IMR-90 (cell line): ENCODE results near the gene ATP10A. TPM values are rescaled to one million over a fixed set of nuclear protein-coding genes. Genes with fewer than 3 reads are reported as not detected.

Experiments
- ATAC-seq: fragments of 200-7000 bp; cut with Tn5 transposase; 2 replicates; pipeline ENCODE4 v1.9.1; 2020; ENCODE audit warnings: low read depth, mild to moderate bottlenecking, moderate library complexity
- BruUV-seq: library from RNA; stranded (reverse); fragments of 400-500 nt; replicated peaks from 2 replicates; lab custom pipeline; 2021; lab: Mats Ljungman, UMichigan
- CTCF ChIA-PET: fragments of 300-600 bp; formaldehyde crosslinking; extraction: SDS; loops from one replicate; lab custom pipeline; 2021; ENCODE audit warnings: antibody characterized with exemption; lab: Yijun Ruan, JAX
- POLR2A ChIA-PET: fragments of 300-600 bp; sonication (Branson Sonifier 250); formaldehyde crosslinking; loops from one replicate; lab custom pipeline; 2022; ENCODE audit warnings: antibody characterized with exemption; ENCODE audit not compliant: unreplicated experiment; lab: Charles Lee
- DNase-seq: peaks from one replicate; pipeline ENCODE4 v3.0.0; 2013
- H2AFZ ChIP-seq: replicated peaks from 2 replicates; pipeline ENCODE3; 2013; ENCODE audit warnings: low read length, mild to moderate bottlenecking; ENCODE audit not compliant: poor library complexity
- H2AK5ac ChIP-seq: 2 replicates; pipeline ENCODE4 v1.6.1; 2013; ENCODE audit warnings: low read depth, low read length, inconsistent platforms
- H2AK9ac ChIP-seq: replicated peaks from 2 replicates; pipeline ENCODE3; 2013; ENCODE audit warnings: mild to moderate bottlenecking, low read depth, low read length, moderate library complexity; ENCODE audit not compliant: poor library complexity
- H2BK120ac ChIP-seq: 2 replicates; pipeline ENCODE4 v1.6.1; 2013; ENCODE audit warnings: low read depth, low read length, inconsistent platforms
- H2BK15ac ChIP-seq: 3 replicates; pipeline ENCODE4 v1.6.1; 2013; ENCODE audit warnings: low read depth, low read length, inconsistent platforms
- H2BK20ac ChIP-seq: 2 replicates; pipeline ENCODE4 v1.6.1; 2013; ENCODE audit warnings: low read depth, mild to moderate bottlenecking, inconsistent platforms, low read length, moderate library complexity
- H2BK5ac ChIP-seq: 2 replicates; pipeline ENCODE4 v1.6.1; 2013; ENCODE audit warnings: mild to moderate bottlenecking, low read depth, low read length, inconsistent platforms; ENCODE audit not compliant: poor library complexity, severe bottlenecking
- H3K14ac ChIP-seq: replicated peaks from 2 replicates; pipeline ENCODE4 v1.6.1; 2013; ENCODE audit warnings: low read depth, low read length, inconsistent platforms
- H3K18ac ChIP-seq: 2 replicates; pipeline ENCODE4 v1.6.1; 2013; ENCODE audit warnings: low read depth, low read length, control low read depth
- H3K23ac ChIP-seq: 2 replicates; pipeline ENCODE4 v1.6.1; 2013; ENCODE audit warnings: low read depth, low read length, inconsistent platforms
- H3K27ac ChIP-seq: 2 replicates; pipeline ENCODE4 v1.5.1; 2013; ENCODE audit warnings: mild to moderate bottlenecking, control low read depth, low read length; ENCODE audit not compliant: insufficient read depth
- H3K27me3 ChIP-seq: 2 replicates; pipeline ENCODE4 v1.6.1; 2013; ENCODE audit warnings: low read length; ENCODE audit not compliant: control insufficient read depth, insufficient read depth
- H3K36me3 ChIP-seq: 2 replicates; pipeline ENCODE4 v1.6.1; 2013; ENCODE audit warnings: low read length, mixed read lengths; ENCODE audit not compliant: control insufficient read depth, insufficient read depth
- H3K4ac ChIP-seq: 2 replicates; pipeline ENCODE4 v1.6.1; 2013; ENCODE audit warnings: low read depth, low read length, inconsistent platforms
- H3K4me1 ChIP-seq: 2 replicates; pipeline ENCODE4 v1.6.1; 2013; ENCODE audit warnings: low read length, mixed read lengths; ENCODE audit not compliant: control insufficient read depth, insufficient read depth
- H3K4me2 ChIP-seq: 2 replicates; pipeline ENCODE4 v1.6.1; 2013; ENCODE audit warnings: low read depth, mild to moderate bottlenecking, control low read depth, low read length, moderate library complexity
- H3K4me3 ChIP-seq: 2 replicates; pipeline ENCODE4 v1.5.1; 2013; ENCODE audit warnings: low read depth, mild to moderate bottlenecking, control low read depth, low read length, moderate library complexity; ENCODE audit not compliant: insufficient read depth
- H3K56ac ChIP-seq: 2 replicates; pipeline ENCODE4 v1.6.1; 2013; ENCODE audit warnings: low read length, inconsistent platforms; ENCODE audit not compliant: insufficient read depth; ENCODE audit errors: extremely low read depth
- H3K79me1 ChIP-seq, 2 experiments: 2 replicates each; pipeline ENCODE4 v1.6.1; 2013; ENCODE audit warnings: low read length in 2 of 2, inconsistent platforms in 1 of 2, low read depth in 1 of 2
- H3K9ac ChIP-seq: 2 replicates; pipeline ENCODE4 v1.6.1; 2013; ENCODE audit warnings: low read depth, low read length, control low read depth
- H3K9me1 ChIP-seq: 2 replicates; pipeline ENCODE4 v1.6.1; 2013; ENCODE audit warnings: low read length, inconsistent platforms; ENCODE audit not compliant: insufficient read depth
- H3K9me3 ChIP-seq: 2 replicates; pipeline ENCODE4 v1.6.1; 2013; ENCODE audit warnings: low read length; ENCODE audit not compliant: control insufficient read depth, insufficient read depth
- H4K20me1 ChIP-seq: 2 replicates; pipeline ENCODE4 v1.6.1; 2013; ENCODE audit warnings: low read length, inconsistent platforms; ENCODE audit not compliant: insufficient read depth
- H4K5ac ChIP-seq: 2 replicates; pipeline ENCODE4 v1.6.1; 2013; ENCODE audit warnings: mild to moderate bottlenecking, low read depth, low read length, control low read depth
- H4K8ac ChIP-seq, 2 experiments: 2 replicates each; pipeline ENCODE4 v1.6.1; 2013; ENCODE audit warnings: low read depth in 2 of 2, low read length in 2 of 2, control low read depth in 1 of 2, inconsistent platforms in 1 of 2
- H4K91ac ChIP-seq: 2 replicates; pipeline ENCODE4 v1.6.1; 2013; ENCODE audit warnings: low read depth, low read length, inconsistent platforms; ENCODE audit not compliant: insufficient read depth
- CHD1 ChIP-seq: IDR thresholded peaks from 2 replicates; pipeline ENCODE4 v1.6.1; 2012; ENCODE audit warnings: low read depth, low read length, improper control_type of control experiment
- ELK1 ChIP-seq: fragments of 150-350 bp; IDR thresholded peaks from 2 replicates; pipeline ENCODE4 v1.6.1; 2016; ENCODE audit warnings: low read depth, mild to moderate bottlenecking, low read length, moderate library complexity, borderline replicate concordance
- FOS ChIP-seq: fragments of 150-350 bp; IDR thresholded peaks from 2 replicates; pipeline ENCODE4 v1.6.1; 2016; ENCODE audit warnings: low read depth, low read length
- MXI1 ChIP-seq: IDR thresholded peaks from 2 replicates; pipeline ENCODE4 v1.6.1; 2012; ENCODE audit warnings: low read depth, mild to moderate bottlenecking, low read length, moderate library complexity, borderline replicate concordance
- POLR2A ChIP-seq: IDR thresholded peaks from 2 replicates; pipeline ENCODE4 v1.6.1; 2012; ENCODE audit warnings: mild to moderate bottlenecking, low read depth, low read length
- WGBS, 2 experiments: methylation state at CpG; one replicate each; pipeline versions ENCODE4 v1.1.5 to v1.1.7; 2013; ENCODE audit warnings: missing lambda C conversion rate in 2 of 2; ENCODE audit not compliant: insufficient read length in 1 of 2; ENCODE audit errors: extremely low coverage in 2 of 2; 5-methylcytosine and 5-hydroxymethylcytosine counted together
- dilution Hi-C: fragments of 300-500 bp; cut with HindIII; formaldehyde crosslinking; loops from one replicate; pipeline ENCODE4 v1.14.3; 2018; ENCODE audit warnings: low sequenced_read_pairs; ENCODE audit not compliant: unreplicated experiment
- in situ Hi-C: fragments of 300-500 bp; cut with MboI; formaldehyde crosslinking; loops from 3 replicates; pipeline ENCODE4 v1.14.3; 2019; ENCODE audit warnings: low sequenced_read_pairs, inconsistent platforms, mixed read lengths
- intact Hi-C: fragments of 100-400 bp; cut with micrococcal nuclease; formaldehyde crosslinking; loops from 2 replicates; pipeline ENCODE4 v1.10.0; 2022
- polyA plus RNA-seq, 3 experiments: library from polyadenylated mRNA; depleted of rRNA; stranded (reverse); fragments of >200 nt; gene quantifications; 2 replicates each; pipeline ENCODE4 v1.2.3, GENCODE V29; 2012; ENCODE audit warnings: low replicate concordance in 1 of 3
- total RNA-seq: library from RNA; depleted of rRNA; stranded (reverse); fragments of >200 nt; gene quantifications from 2 replicates; pipeline ENCODE4 v1.2.3, GENCODE V29; 2012

The ATP10A gene
- total and polyA plus RNA-seq, 2 of the 4 experiments (the other 2 are of a cell fraction) = 13.8 to 16.0 TPM

- no CpG with 5 or more reads among the region's 5 CpGs for WGBS, 2 experiments
- no peak overlapping the region for H3K4me2 ChIP-seq
- DNase-seq = peak; percentile 50
- H2BK20ac ChIP-seq = peak overlapping the region; percentile 60
- no peak for ATAC-seq
- intact Hi-C loops (no loop called here), dilution Hi-C loops (no loop called here), in situ Hi-C loops (no loop called here)
- peak overlapping the region; percentile 77 for H3K23ac ChIP-seq
- H3K79me1 ChIP-seq = peaks cover 18 to 72% of the 10 kb centered on the region in 2 experiments
- H2BK15ac ChIP-seq = peak overlapping the region; percentile 69; the same call in 2 of the 3 replicates
- peak overlapping the region; percentile 39 for H3K14ac ChIP-seq
- ChIA-PET POLR2A (no interaction called here), CTCF (interaction anchor here (0.7 kb wide), 1 partner anchor 16 kb away, joined by 3 read pairs; no protein-coding TSS in a partner anchor)
- peak overlapping the region; percentile 69; the same call in 1 of the 2 replicates for H3K18ac ChIP-seq
- peak overlapping the region; percentile 68 for H3K4ac ChIP-seq
- no peak overlapping the region for H3K4me3 ChIP-seq
- H2AFZ ChIP-seq = no peak overlapping the region
- H2AK9ac ChIP-seq = peak overlapping the region; percentile 1
- no TSS peak for BruUV-seq
- H4K5ac ChIP-seq = peak overlapping the region; percentile 28
- H4K20me1 ChIP-seq = no peaks in the 10 kb centered on the region; the same call in 1 of the 2 replicates
- H3K9me1 ChIP-seq = peaks cover 28% of the 10 kb centered on the region
- H2AK5ac ChIP-seq = peak overlapping the region; percentile 94
- peak overlapping the region; percentile 27 to 75; a peak in 3 of 4 replicates for H4K8ac ChIP-seq
- peak overlapping the region; percentile 51 for H3K27ac ChIP-seq
- TF ChIP-seq FOS (no peak), MXI1 (no peak), POLR2A (no peak), CHD1 (no peak), ELK1 (no peak)
- peaks cover 21% of the 10 kb centered on the region for H3K4me1 ChIP-seq
- H3K36me3 ChIP-seq = no peaks in the 10 kb centered on the region
- H4K91ac ChIP-seq = peak overlapping the region; percentile 68
- peak overlapping the region; percentile 89 for H2BK5ac ChIP-seq
- H3K9ac ChIP-seq = peak overlapping the region; percentile 32; the same call in 1 of the 2 replicates
- H2BK120ac ChIP-seq = peak overlapping the region; percentile 88
- no peaks in the 10 kb centered on the region for H3K9me3 ChIP-seq
- peak overlapping the region; percentile 25; the same call in 1 of the 2 replicates for H3K56ac ChIP-seq
- no peaks in the 10 kb centered on the region for H3K27me3 ChIP-seq
Measured at GRCh38 chr15:25832158-25832557, 31.0 kb downstream of the ATP10A start.
